Hepatocyte (in vitro differentiated cells): Measurements from ENCODE around the gene PRPF38A. TPM values are rescaled to one million over a fixed set of nuclear protein-coding genes. Genes with fewer than 3 reads are reported as not detected.
"Not testable (repeated sequence)": the region's sequence is repeated elsewhere in the genome, so short reads cannot be mapped to it uniquely, and the experiment has no call there.

Experiments
- DNase-seq: peaks from one replicate; pipeline ENCODE4 v3.0.0-alpha.2; 2016; ENCODE audit warnings: low spot score
- H2AFZ ChIP-seq: fragments of 200-600 bp; sonication (generic); 2 replicates; pipeline ENCODE4 v1.6.0; 2016; ENCODE audit warnings: antibody characterized with exemption, mild to moderate bottlenecking
- H3K27ac ChIP-seq: fragments of 200-600 bp; sonication (generic); 2 replicates; pipeline ENCODE4 v1.5.1; 2016; ENCODE audit warnings: mild to moderate bottlenecking
- H3K27me3 ChIP-seq: fragments of 200-600 bp; sonication (generic); 2 replicates; pipeline ENCODE4 v1.6.1; 2016
- H3K36me3 ChIP-seq: fragments of 200-600 bp; sonication (generic); replicated peaks from 2 replicates; pipeline ENCODE4 v1.5.1; 2016; ENCODE audit warnings: low read depth; ENCODE audit not compliant: insufficient read depth
- H3K4me1 ChIP-seq: fragments of 200-600 bp; sonication (generic); 2 replicates; pipeline ENCODE4 v1.5.1; 2016; ENCODE audit warnings: mild to moderate bottlenecking, moderate library complexity; ENCODE audit not compliant: insufficient read depth
- H3K4me2 ChIP-seq: fragments of 200-600 bp; sonication (generic); 2 replicates; pipeline ENCODE4 v1.6.0; 2016
- H3K4me3 ChIP-seq: fragments of 200-600 bp; sonication (generic); 2 replicates; pipeline ENCODE4 v1.5.1; 2016; ENCODE audit warnings: mild to moderate bottlenecking
- H3K79me2 ChIP-seq: fragments of 200-600 bp; sonication (generic); 2 replicates; pipeline ENCODE4 v1.6.0; 2017; ENCODE audit warnings: mild to moderate bottlenecking
- H3K9me2 ChIP-seq: fragments of 200-600 bp; sonication (generic); replicated peaks from 2 replicates; pipeline ENCODE4 v1.6.0; 2017; ENCODE audit warnings: mild to moderate bottlenecking; ENCODE audit not compliant: insufficient read depth
- H3K9me3 ChIP-seq: fragments of 200-600 bp; sonication (generic); 2 replicates; pipeline ENCODE4 v1.5.1; 2016; ENCODE audit warnings: low read depth, mild to moderate bottlenecking
- H4K20me1 ChIP-seq: fragments of 200-600 bp; sonication (generic); 2 replicates; pipeline ENCODE4 v1.6.0; 2016; ENCODE audit warnings: mild to moderate bottlenecking; ENCODE audit not compliant: insufficient read depth, poor library complexity, severe bottlenecking
- CTCF ChIP-seq: fragments of 200-600 bp; sonication (generic); IDR thresholded peaks from 2 replicates; pipeline ENCODE4 v1.5.1; 2016; ENCODE audit warnings: antibody characterized with exemption, mild to moderate bottlenecking; ENCODE audit not compliant: poor library complexity
- EZH2 ChIP-seq: fragments of 200-600 bp; sonication (generic); IDR thresholded peaks from 2 replicates; pipeline ENCODE4 v1.6.1; 2016; ENCODE audit warnings: antibody characterized with exemption, mild to moderate bottlenecking, borderline replicate concordance
- EZH2phosphoT487 ChIP-seq: fragments of 200-600 bp; sonication (generic); IDR thresholded peaks from one replicate; pipeline ENCODE4 v1.6.1; 2018; ENCODE audit warnings: antibody characterized with exemption, mild to moderate bottlenecking, low read depth, moderate library complexity; ENCODE audit not compliant: unreplicated experiment, severe bottlenecking
- WGBS: methylation state at CpG from one replicate; pipeline ENCODE4 v1.1.6; 2016; ENCODE audit warnings: low lambda C conversion rate; ENCODE audit errors: missing lambda C conversion rate; 5-methylcytosine and 5-hydroxymethylcytosine counted together
- polyA plus RNA-seq: library from polyadenylated mRNA; unstranded; fragments of >200 nt; fragmentation: Nextera tagmentation; extraction: Ambion mirVana; gene quantifications from 2 replicates; pipeline ENCODE4 v1.2.1, GENCODE V29; 2016
- total RNA-seq: library from RNA; depleted of rRNA; stranded (reverse); fragments of >200 nt; gene quantifications from 2 replicates; pipeline ENCODE4 v1.2.3, GENCODE V29; 2014

Gene PRPF38A
- total and polyA plus RNA-seq, 2 experiments from 2014 or later = 13.8 to 23.8 TPM

- H3K9me2 ChIP-seq = no peaks in the 10 kb centered on the region
- H2AFZ ChIP-seq = no peak overlapping the region
- no peak overlapping the region for H3K4me2 ChIP-seq
Observed at GRCh38 chr1:52367272-52367671, 37.1 kb upstream of the PRPF38A start.

GRCh38 chr1:52368383-52369172 is 35.8 kb upstream of the PRPF38A start:
- Histone ChIP-seq H3K9me3 (no peaks in the 10 kb centered on the region), H2AFZ (peak overlapping the region; percentile 91), H4K20me1 (peaks cover 5% of the 10 kb centered on the region), H3K4me3 (peak overlapping the region; percentile 38), H3K27me3 (no peaks in the 10 kb centered on the region), H3K79me2 (peaks cover 15% of the 10 kb centered on the region), H3K4me1 (peaks cover 15% of the 10 kb centered on the region), H3K9me2 (no peaks in the 10 kb centered on the region), H3K4me2 (peak overlapping the region; percentile 76), H3K27ac (peak overlapping the region; percentile 77), H3K36me3 (no peaks in the 10 kb centered on the region)
- peak; percentile 87 for DNase-seq
- WGBS = 3% methylated on average over 51 of the region's 51 CpGs
- TF ChIP-seq CTCF (peak; percentile 22), EZH2phosphoT487 (no peak), EZH2 (no peak)

More at GRCh38 chr1:52367272-52367671, 37.1 kb upstream of the PRPF38A start:
- no peak overlapping the region for H3K4me3 ChIP-seq
- peaks cover 15% of the 10 kb centered on the region for H3K4me1 ChIP-seq
- no peak for DNase-seq
- 94% methylated on average over 5 of the region's 5 CpGs for WGBS
- H3K27ac ChIP-seq = no peak overlapping the region
- H3K36me3 ChIP-seq = no peaks in the 10 kb centered on the region
- TF ChIP-seq CTCF = no peak
- no peak for TF ChIP-seq EZH2
- no peak for TF ChIP-seq EZH2phosphoT487
- peaks cover 5% of the 10 kb centered on the region for H4K20me1 ChIP-seq
- no peaks in the 10 kb centered on the region for H3K27me3 ChIP-seq
- H3K79me2 ChIP-seq = peaks cover 21% of the 10 kb centered on the region
- no peaks in the 10 kb centered on the region for H3K9me3 ChIP-seq

- H3K36me3 ChIP-seq, H3K9me2 ChIP-seq, H3K4me3 ChIP-seq, DNase-seq, H3K4me2 ChIP-seq, H3K9me3 ChIP-seq, H3K27ac ChIP-seq, H3K27me3 ChIP-seq, H3K79me2 ChIP-seq, H3K4me1 ChIP-seq, H4K20me1 ChIP-seq, H2AFZ ChIP-seq: not testable (repeated sequence)
- 60% methylated on average over 1 of the region's 1 CpG for WGBS
Observed at GRCh38 chr1:52369851-52370250, 34.6 kb upstream of the PRPF38A start.

GRCh38 chr1:52385376-52385775 is 19.0 kb upstream of the PRPF38A start:
- no peaks in the 10 kb centered on the region for H3K27me3 ChIP-seq
- no peaks in the 10 kb centered on the region for H3K4me1 ChIP-seq
- H3K9me3 ChIP-seq = no peaks in the 10 kb centered on the region
- TF ChIP-seq EZH2 (no peak), EZH2phosphoT487 (no peak), CTCF (no peak)
- H3K4me2 ChIP-seq = no peak overlapping the region
- no peak overlapping the region for H2AFZ ChIP-seq
- no peaks in the 10 kb centered on the region for H3K36me3 ChIP-seq
- whole genome bisulfite sequencing = 99% methylated on average over 3 of the region's 3 CpGs
- H3K9me2 ChIP-seq = no peaks in the 10 kb centered on the region
- DNase-seq = no peak
- no peak overlapping the region for H3K4me3 ChIP-seq
- H4K20me1 ChIP-seq = no peaks in the 10 kb centered on the region
- no peaks in the 10 kb centered on the region for H3K79me2 ChIP-seq
- no peak overlapping the region for H3K27ac ChIP-seq
